GM21360 (cell line): ENCODE data around the gene WDR54.
"Not testable (repeated sequence)": the region's sequence is repeated elsewhere in the genome, so short reads cannot be mapped to it uniquely, and the experiment has no call there.

Experiments used
- ATAC-seq: cut with Tn5 transposase; IDR thresholded peaks from one replicate; pipeline ENCODE4 v1.9.1; 2021; ENCODE audit warnings: mild to moderate bottlenecking, moderate library complexity; ENCODE audit not compliant: unreplicated experiment

The WDR54 gene

DNA sequence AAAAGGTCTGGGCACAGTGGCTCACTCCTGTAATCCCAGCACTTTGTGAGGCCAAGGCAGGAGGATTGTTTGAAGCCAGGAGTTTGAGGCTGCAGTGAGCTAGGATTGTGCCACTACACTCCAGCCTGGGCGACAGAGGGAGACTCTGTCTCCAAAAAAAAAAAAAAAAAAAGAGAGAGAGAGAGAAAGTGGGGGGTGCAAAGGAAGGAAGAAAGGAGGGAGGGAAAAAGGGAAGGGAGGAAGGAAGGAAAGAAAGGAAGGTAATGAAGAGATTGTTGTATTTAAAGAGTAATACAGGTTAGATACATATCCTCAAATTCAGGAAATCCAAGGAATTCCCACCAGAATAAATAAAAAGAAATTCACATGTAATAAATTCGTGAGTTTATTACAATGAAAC lies 19.6 kb upstream of the WDR54 start:
- ATAC-seq: no peak

DNA sequence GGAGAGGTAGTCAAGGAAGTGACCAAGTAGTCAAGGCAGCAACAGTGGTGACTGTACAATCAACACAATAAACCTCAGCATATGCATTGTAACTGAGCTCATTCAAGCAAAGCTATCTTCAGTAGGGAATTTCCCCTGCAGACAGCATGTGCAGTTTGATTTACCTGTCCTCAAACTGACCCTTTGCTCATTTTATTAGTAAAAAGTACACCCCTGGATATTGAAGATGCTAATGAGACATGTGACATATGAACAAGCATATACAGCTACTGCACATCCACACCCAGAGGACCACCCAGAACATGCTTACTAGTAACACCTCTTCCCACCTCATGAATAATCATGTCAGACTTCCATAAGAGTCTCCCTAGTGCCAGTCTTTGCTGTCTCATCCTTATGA lies 15.5 kb upstream of the WDR54 start:
- ATAC-seq: peak; percentile 74

DNA sequence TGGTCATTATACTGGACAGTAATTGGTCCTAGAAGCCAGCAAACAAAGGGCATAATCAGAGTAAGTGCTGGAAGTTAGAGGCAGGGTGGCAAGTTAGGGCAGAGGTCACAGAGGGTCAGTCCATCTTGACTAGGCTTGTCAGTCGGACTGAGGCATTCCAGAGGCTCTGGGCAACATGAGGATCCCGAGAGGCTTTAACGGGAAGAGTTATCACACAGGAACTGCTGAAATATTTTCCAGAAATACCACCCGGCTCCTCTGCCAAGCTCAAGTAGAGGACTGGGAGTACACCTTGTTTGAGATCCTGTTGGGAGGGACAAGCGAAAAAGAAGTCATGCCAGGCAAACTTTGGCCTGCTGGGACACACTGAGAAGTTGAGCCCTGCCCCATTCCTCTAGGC lies 13.8 kb upstream of the WDR54 start:
- no peak for ATAC-seq

DNA sequence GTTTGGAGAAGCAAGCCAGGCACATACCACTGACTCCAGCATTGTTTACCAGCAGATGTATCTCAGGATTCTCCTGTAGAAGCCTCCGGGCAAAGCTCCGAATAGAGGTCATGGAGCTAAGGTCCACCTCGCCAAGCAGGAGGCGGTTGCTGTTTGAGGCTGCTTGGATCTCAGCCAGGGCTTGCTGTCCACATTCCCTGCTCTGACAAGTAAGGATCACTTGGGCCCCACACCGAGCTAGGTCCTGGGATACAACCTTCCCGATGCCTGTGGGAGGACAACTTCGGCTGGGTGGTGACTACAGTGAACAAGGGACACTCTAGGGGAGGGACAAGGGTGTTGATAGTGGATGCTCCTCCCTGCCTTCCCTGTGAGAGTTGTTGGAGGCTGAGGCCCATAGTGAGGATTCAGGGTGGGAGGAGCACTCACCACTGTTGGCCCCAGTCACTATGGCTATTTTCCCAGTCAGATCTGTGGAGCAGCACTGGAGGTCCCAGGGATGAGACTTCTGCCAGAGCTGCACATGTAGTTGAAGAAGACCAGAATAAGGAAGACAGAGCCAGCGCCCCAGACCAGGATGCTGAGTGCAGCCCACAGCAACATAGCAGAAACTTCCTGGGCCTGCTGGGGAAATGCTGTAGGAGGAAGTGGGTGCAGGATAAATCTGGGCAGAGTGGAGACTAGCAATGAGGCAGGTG lies 8.4 kb upstream of the WDR54 start:
- ATAC-seq: no peak

DNA sequence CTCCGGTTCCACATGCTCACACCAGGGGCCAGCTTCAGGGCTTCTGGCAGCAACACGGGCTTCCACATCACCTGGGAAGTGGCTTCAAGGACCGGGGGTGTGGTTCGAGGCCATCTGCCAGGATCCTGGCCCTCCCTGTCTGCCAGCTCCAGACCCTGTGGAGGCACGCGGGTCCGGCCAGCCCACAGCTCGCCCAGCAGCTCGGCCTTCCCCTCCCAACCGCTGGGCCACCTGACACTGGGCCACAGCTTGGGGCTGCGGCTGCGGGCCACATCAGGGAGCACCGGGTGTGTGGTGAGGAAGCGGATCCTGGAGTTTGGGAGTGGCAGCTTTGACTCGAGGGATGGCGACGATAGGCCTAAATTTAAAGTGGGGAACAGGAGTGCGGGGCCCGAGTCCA lies 7.1 kb upstream of the WDR54 start:
- ATAC-seq: no peak

DNA sequence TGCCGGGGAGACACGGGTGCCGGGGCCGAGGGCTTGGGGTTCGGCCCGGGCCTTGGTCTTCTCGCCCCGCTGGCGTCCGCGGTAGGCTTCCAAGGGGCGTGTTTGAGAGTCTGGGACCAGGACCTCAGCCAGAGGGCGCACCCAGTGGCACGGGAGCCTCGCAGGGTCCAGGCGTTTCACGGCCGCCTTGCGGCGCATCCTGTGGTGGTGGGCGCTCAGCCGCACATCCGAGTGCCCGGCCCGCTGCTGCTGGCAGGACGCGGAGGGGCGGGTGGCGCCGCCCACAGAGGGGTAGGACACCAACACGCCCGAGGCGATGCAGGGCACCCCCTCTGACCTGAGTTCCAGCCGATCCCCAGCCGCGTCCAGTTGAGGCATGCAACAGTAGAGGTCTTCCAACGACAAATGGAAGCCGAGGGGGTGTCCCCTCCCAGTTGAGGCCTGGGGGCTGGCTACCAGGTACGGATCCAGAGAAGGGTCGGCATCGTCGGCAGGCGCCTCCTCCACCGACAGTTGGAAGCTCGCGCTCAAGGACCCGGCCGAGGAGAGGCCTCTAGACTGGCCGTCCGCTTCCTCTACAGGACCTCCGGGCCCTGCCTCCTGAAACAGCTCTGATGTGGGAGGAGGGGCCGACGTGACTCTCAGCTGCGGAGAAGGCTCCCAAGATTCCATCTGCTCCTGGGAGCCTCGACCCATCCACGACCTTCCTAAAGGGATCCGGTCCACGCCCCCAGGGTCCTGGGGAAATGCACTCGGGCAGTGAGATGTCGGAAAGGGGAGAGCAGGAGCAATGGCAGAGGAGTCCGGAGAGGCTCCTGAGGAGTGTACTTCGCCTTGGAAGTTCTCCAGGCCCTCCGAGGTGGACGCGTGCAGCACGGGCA lies 6.4 kb upstream of the WDR54 start:
- no peak for ATAC-seq

DNA sequence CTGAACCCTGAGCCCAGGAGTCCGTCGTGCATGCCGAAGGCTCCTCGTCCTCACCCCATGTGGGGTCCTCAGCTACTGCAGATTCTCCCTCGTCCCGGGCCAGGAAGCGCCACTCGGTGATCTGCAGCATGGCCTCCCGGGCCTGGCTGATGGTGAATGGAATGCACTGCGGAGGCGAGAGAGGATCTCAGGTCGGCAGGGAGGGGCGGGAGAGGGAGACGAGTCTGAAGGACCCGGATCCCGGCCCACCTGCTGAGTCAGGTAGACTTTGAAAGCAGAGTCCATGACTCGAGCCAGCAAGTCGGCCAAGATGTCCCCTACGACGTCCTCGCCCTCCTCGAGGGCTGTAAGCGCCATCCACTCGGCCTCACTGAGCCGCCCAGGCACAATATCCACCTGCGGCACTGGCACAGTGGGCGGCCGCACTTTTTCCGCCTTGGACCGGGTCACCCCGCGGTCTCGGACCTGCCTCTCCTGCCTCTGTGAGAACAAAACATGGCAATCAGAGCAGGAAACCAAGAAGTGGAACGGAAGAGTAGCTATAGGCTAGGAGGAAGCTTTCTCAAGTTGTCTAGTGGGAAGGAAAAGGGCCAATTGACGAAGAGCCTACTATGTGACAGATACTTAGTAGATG lies 5.7 kb upstream of the WDR54 start:
- no peak for ATAC-seq

DNA sequence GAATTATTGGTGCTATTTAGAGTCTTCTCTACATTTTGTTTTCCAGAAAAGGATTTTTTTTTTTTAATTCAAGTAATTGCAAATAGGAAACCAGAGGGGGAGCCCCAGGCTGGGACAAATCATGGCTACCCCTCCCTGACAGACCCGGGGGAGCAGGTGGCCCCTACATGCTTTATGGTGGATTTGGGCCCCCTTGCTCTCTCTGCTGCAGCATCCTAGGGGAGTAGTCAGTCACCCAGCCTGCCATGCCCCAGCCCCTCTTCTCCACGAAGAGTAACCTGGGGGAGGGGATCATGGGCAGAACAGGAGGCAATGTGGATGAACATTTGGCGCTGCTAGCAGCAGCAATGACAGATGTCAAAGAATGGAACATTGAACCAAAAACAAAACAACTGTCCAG lies 4.8 kb upstream of the WDR54 start:
- no peak for ATAC-seq

DNA sequence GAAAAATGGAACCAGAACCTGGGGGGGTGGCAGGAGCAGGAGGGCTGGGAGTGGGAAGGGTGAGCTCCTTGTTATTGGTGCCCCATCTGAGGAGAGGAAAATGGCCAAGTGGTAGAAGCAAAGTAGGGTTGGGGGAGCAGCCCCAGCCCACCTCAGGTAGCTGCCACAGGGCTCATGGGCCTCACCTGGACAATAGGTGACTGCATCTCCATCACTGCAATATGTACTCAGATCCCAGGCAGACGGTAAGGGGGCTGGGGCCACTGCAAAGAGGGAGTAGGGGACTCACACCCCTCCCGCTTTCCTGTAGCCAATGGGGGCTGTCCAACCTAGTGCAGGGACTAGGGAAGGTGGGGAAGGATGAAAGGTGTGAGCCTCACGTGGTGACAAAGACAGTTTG lies 4.3 kb upstream of the WDR54 start:
- no peak for ATAC-seq

DNA sequence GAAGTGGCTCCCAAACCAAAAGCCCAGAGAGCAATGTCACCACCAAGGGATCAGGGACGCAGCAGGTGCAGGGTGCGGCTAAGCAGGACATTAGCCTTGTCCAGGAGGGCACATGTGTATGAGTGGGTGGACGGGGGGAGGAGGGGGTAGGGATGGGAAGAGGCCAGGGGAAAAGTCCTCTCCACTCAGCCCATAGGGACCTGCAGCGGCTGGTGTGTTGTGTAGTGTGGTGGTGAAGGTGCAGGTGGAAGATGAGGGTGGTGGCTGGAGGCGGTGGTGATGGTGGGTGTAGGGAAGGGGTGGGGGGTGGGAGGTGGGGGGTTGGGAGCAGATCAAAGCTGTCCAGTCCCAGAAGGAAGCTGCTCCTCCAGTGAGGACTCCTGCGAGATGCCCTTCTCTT lies 3.8 kb upstream of the WDR54 start:
- ATAC-seq: no peak

DNA sequence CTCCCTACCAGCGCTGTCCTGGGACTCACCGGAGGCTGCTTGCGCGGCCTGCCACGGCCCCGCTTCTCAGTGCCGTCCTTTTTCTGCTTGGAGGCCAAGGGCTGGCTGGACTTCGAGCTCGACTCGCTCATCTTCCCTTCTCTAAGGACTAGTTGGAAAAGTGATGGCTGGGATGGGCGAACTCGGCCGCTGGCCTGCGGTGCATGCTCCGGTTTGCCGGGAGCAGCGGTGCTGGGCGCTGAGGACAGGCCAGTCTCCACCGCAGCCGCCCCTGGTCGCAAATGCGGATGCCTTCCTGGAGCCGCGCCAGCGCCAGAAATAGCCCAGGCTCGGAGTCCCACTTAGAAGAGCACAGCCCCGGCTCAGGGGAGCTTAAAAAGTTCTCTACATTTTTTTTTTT lies 3.2 kb upstream of the WDR54 start:
- ATAC-seq: no peak

DNA sequence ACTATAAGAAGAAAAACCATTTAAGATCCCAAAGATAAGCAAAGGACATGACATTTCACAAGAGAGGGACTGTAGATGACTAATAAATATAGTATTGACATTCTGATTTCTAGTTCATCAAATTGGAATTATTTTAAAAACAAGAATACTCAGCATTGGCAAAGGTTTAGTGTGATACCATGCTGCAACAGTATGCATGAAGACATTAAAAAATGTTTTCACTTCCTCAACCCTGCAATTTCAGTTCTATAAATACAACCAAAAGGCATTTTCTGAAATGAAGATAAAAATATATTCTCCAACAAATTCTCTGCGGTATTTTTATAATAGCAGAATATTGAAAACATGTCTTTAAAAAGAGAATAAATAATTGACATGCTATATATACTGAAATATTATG lies 2.2 kb upstream of the WDR54 start:
- ATAC-seq: no peak

DNA sequence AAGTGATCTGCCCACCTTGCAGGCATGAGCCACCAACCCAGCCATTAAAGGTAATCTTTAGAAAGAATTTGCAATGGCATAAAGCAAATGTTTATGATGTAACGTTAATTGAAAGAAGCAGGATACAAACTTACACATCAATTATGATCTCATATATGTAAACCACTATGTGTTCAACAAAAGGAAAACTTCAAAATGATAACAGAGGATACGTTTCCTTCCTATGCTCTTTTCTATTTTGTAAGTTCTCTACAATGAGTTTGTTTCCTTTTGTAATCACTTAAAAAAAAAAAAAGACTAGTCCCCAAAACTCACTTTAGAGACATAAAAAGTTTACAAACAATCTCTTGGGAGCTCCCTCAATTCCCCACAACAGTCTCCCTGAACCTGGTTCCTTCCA lies 1.5 kb upstream of the WDR54 start:
- no peak for ATAC-seq

DNA sequence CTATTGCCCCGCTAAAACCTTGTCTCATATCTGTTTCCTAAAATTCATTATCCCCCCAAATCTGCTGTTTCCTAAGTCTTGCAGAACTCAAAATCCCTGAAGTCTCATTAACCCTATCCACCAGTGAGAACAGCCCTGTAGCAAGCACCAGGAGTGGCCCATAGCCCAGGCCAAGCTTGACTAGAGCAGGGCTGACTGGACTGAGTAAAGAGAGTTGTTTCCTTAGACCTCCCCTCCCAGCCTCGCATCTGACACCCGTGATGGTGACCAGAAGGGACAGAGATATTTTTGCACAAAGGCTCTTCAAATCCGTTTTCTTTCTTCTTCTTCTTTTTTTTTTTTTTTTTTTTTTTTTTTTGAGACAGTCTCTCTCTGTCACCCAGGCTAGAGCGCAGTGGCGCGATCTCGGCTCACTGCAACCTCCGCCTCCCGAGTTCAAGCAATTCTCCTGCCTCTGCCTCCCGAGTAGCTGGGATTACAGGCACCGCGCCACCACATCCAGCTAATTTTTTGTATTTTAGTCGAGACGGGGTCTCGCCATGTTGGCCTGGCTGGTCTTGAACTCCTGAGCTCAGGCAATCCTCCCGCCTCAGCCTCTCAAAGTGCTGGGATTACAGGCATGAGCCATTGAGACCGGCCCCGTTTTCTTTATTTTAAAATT lies 957 bp upstream of the WDR54 start:
- ATAC-seq: not testable (repeated sequence)

DNA sequence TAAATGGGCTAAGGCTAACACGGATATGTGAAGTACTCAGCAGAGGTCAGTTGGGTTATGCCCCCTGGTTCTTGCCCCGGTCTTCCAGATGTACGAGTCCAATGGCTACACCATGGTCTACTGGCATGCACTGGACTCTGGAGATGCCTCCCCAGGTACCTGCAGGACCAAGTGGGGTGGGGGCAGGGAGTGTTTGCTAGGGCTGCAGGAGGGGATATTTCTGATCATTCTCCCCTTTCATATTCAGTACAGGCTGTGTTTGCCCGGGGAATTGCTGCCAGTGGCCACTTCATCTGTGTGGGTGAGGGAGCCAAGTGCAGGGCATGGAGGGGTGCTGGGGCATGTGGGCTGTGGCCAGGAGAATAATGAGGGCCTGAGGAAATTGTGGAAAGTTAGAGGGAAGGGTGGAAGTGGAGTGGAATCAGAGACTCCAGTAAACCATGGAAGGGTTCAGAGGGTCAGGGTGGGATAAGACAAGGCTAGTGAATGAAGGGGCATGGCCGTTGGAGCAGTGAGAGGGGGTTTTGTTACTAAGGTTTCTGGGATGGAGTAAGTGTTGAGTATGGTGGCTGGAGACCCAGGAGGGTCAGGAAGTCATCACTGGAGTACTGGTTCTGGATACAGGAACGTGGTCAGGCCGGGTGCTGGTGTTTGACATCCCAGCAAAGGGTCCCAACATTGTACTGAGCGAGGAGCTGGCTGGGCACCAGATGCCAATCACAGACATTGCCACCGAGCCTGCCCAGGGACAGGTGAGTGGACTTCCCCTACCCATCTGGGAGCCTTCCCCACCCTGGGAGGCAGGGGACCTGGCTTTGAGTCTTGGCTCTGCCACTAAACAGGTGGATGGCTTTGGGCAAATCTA lies 1.9 kb downstream of the WDR54 start:
- ATAC-seq: no peak

DNA sequence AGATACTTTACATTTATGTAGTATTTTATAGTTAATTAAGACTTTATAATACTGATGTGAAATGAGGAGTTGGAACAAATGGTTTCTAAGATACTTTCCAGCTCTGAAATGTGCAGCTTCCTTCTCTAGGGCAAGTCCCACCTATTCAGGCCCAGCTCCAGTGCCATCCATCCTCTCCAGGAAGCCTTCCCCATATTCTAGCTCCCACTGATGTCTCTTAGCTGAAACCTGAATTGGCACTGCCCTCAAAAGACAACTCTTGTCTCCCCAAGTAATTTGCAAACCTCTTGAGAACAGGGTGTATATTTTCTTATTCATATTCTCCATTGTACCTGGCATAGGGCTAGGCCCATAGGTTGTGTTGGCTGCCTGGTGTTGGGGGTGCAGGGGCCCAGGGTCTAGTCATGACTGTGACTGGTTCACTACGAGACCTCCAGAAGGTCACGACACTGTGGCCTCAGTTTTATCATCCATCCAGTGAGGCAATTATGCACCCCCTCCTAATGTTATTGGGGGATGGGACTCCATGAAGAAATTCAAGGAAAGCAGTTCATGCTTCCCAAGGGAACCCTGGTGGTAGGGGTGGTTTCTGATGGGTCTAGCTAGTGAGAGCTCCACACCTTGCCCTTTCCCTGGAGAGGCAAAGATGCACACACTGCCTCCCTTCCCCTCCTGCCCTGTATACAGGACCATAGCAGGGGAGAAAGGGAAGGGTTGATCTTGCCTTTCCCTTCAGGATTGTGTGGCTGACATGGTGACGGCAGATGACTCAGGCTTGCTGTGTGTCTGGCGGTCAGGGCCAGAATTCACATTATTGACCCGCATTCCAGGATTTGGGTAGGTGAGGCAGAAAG lies 2.8 kb downstream of the WDR54 start:
- no peak for ATAC-seq

DNA sequence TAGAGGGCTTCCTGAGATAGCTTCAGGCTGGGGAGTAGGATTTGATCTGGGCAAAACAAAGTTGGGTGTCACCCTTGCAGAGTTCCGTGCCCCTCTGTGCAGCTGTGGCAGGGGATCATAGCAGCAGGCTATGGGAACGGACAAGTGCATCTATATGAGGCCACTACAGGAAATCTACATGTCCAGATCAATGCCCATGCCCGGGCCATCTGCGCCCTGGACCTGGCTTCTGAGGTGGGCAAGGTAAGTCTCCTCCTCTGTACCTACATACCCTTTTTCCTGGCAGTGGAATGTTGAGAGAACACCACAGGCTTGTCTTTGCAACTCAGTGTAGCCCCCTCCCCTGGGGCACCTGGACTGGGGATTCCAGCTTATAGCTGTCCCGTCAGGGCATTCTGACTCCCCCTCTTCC lies 3.5 kb downstream of the WDR54 start:
- ATAC-seq: no peak

DNA sequence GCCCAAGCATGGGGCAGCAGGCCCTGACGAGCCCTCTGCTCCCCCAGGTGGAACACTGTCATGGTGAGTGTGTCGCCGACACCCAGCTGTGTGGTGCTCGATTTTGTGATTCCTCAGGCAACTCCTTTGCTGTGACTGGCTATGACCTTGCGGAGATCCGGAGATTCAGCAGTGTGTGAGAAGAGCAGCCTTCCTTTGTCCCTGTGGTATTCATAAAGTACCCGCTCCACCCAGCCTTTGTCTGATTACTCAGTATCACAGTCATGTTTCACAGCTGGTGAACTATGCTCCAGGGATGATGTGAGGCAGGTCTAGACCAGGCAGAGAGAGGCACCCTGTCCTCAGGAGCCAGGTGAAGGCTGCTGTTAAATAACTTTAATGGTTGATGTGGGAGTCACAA lies 4.0 kb downstream of the WDR54 start:
- no peak for ATAC-seq

DNA sequence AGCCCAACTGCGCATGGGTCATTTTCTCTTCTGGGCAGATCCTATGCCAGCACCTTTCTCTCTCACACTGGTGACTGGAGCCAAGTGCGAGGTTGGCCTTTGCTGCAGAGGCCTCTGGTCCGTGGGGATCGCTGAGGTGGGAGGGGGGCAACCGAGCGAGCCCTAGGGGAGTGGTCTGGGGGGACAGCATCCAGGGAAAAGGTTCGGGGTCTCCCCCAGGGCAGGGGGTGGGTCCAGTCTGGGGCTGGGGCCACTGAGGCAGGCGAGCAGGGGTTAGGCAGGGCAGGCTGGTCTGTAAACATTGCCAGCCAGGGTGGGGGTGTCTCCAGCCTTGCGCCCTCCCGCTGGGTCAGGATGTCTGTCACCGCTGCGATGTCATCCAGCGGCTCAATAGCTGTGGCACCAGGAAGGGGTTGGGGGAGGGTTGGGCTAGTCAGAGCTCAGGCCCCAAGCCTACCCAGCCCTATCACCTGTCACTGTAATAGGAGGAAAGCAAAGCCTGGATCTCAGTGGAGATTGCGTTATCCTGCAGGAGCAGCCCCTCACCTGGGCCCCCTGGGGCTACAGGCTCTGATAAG lies 4.7 kb downstream of the WDR54 start:
- no peak for ATAC-seq
